Measurements from ENCODE around the gene FKBP11. TPM values are rescaled to one million over a fixed set of nuclear protein-coding genes. Genes with fewer than 3 reads are reported as not detected.
A peak's percentile ranks its signal among the peaks of the same experiment; 100 is the strongest.
"Not testable (repeated sequence)": the region's sequence is repeated elsewhere in the genome, so short reads cannot be mapped to it uniquely, and the experiment has no call there.

FKBP11 gene
- total and polyA plus RNA-seq, 4 donors: 14.3 to 51.3 (median 38.5) TPM

- ATAC-seq (ENCODE audit: low FRiP score) (no peak), DNase-seq (peak in 1 of 2 donors; percentile 69)
- Histone ChIP-seq H3K9me3 (ENCODE audit: control insufficient read depth, low read length) (no peaks in the 10 kb centered on the region), H3K36me3 (ENCODE audit: control insufficient read depth in 1 of 2, insufficient read depth in 2 of 2, low read length in 1 of 2) (no peaks in the 10 kb centered on the region), H3K4me3 (ENCODE audit: low read length in 2 of 2) (no peak overlapping the region), H3K27ac (ENCODE audit: low read depth in 1 of 2, low read length in 2 of 2) (no peak overlapping the region), H3K4me1 (ENCODE audit: control insufficient read depth in 1 of 2, insufficient read depth in 2 of 2, low read length in 2 of 2) (no peaks in the 10 kb centered on the region), H3K27me3 (ENCODE audit: control insufficient read depth in 1 of 2, insufficient read depth in 2 of 2, low read length in 1 of 2) (no peaks in the 10 kb centered on the region)
- 1 to 3% methylated on average over 10 of the region's 10 CpGs for WGBS, 2 donors
- intact Hi-C loops (cut with DNase I): no loop called here
Observed at GRCh38 chr12:48882315-48882687, 43.0 kb downstream of the FKBP11 start.

DNA sequence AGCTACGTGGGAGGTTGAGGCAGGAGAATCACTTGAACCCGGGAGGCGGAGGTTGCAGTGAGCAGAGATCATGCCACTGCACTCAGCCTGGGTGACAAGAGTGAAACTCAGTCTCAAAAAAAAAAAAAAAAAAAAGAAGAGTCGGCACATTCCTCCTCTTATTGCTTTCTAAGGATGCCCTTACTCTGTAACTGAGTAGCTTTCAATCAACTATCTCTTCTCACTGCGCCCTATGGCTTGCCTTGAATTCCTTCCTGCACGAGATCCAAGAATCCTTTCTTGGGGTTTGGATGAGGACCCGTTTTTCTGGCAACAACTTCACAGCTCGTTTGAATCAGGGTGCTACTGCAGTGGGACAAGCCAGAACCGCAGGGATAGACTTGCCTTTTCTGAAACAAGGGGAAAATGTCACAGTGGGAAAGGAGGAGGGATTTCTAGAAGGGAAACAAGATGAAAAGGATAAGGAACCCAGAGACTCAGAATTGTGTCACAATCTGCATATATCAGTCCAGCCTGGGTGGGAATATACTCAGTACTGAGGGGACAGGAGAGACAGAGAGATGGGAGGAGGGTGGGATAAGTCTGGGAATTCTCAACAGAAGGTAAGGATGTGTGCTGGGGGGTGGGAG, 43.5 kb downstream of the FKBP11 start:
- intact Hi-C loops (cut with DNase I): no loop called here
- ATAC-seq (ENCODE audit: low FRiP score): no peak
- DNase-seq: no peak
- 32 to 33% methylated on average over 9 of the region's 9 CpGs for WGBS, 2 donors
- Histone ChIP-seq H3K4me1 (ENCODE audit: control insufficient read depth in 1 of 2, insufficient read depth in 2 of 2, low read length in 2 of 2) (no peaks in the 10 kb centered on the region), H3K36me3 (ENCODE audit: control insufficient read depth in 1 of 2, insufficient read depth in 2 of 2, low read length in 1 of 2) (no peaks in the 10 kb centered on the region), H3K27ac (ENCODE audit: low read depth in 1 of 2, low read length in 2 of 2) (no peak overlapping the region), H3K4me3 (ENCODE audit: low read length in 2 of 2) (no peak overlapping the region), H3K27me3 (ENCODE audit: control insufficient read depth in 1 of 2, insufficient read depth in 2 of 2, low read length in 1 of 2) (no peaks in the 10 kb centered on the region), H3K9me3 (ENCODE audit: control insufficient read depth, low read length) (no peaks in the 10 kb centered on the region)

GRCh38 chr12:48880647-48881046, 44.6 kb downstream of the FKBP11 start:
- no peak overlapping the region for H3K4me3 ChIP-seq (ENCODE audit: low read length in 2 of 2)
- DNase-seq (no peak), ATAC-seq (ENCODE audit: low FRiP score) (no peak)
- no peaks in the 10 kb centered on the region for H3K4me1 ChIP-seq (ENCODE audit: control insufficient read depth in 1 of 2, insufficient read depth in 2 of 2, low read length in 2 of 2)
- intact Hi-C loops (cut with DNase I): no loop called here
- WGBS, 2 donors: 83 to 88% methylated on average over 9 of the region's 9 CpGs
- no peak overlapping the region for H3K27ac ChIP-seq (ENCODE audit: low read depth in 1 of 2, low read length in 2 of 2)
- no peaks in the 10 kb centered on the region for H3K9me3 ChIP-seq (ENCODE audit: control insufficient read depth, low read length)
- H3K27me3 ChIP-seq (ENCODE audit: control insufficient read depth in 1 of 2, insufficient read depth in 2 of 2, low read length in 1 of 2): no peaks in the 10 kb centered on the region
- H3K36me3 ChIP-seq (ENCODE audit: control insufficient read depth in 1 of 2, insufficient read depth in 2 of 2, low read length in 1 of 2): no peaks in the 10 kb centered on the region

GRCh38 chr12:48878548-48878947, 46.7 kb downstream of the FKBP11 start:
- Histone ChIP-seq H3K9me3 (ENCODE audit: control insufficient read depth, low read length) (no peaks in the 10 kb centered on the region), H3K4me1 (ENCODE audit: control insufficient read depth in 1 of 2, insufficient read depth in 2 of 2, low read length in 2 of 2) (no peaks in the 10 kb centered on the region), H3K27me3 (ENCODE audit: control insufficient read depth in 1 of 2, insufficient read depth in 2 of 2, low read length in 1 of 2) (no peaks in the 10 kb centered on the region), H3K36me3 (ENCODE audit: control insufficient read depth in 1 of 2, insufficient read depth in 2 of 2, low read length in 1 of 2) (no peaks in the 10 kb centered on the region), H3K4me3 (ENCODE audit: low read length in 2 of 2) (no peak overlapping the region), H3K27ac (ENCODE audit: low read depth in 1 of 2, low read length in 2 of 2) (no peak overlapping the region)
- ATAC-seq (ENCODE audit: low FRiP score): no peak
- WGBS, 2 donors: 46 to 65% methylated on average over 2 of the region's 2 CpGs
- intact Hi-C loops (cut with DNase I): no loop called here
- no peak for DNase-seq

GRCh38 chr12:48875944-48876515, 49.3 kb downstream of the FKBP11 start:
- DNase-seq (no peak), ATAC-seq (ENCODE audit: low FRiP score) (no peak)
- 49 to 81% methylated on average over 4 of the region's 4 CpGs for WGBS, 2 donors
- Histone ChIP-seq H3K36me3 (ENCODE audit: control insufficient read depth in 1 of 2, insufficient read depth in 2 of 2, low read length in 1 of 2) (no peaks in the 10 kb centered on the region), H3K27ac (ENCODE audit: low read depth in 1 of 2, low read length in 2 of 2) (no peak overlapping the region), H3K9me3 (ENCODE audit: control insufficient read depth, low read length) (no peaks in the 10 kb centered on the region), H3K4me3 (ENCODE audit: low read length in 2 of 2) (no peak overlapping the region), H3K4me1 (ENCODE audit: control insufficient read depth in 1 of 2, insufficient read depth in 2 of 2, low read length in 2 of 2) (no peaks in the 10 kb centered on the region), H3K27me3 (ENCODE audit: control insufficient read depth in 1 of 2, insufficient read depth in 2 of 2, low read length in 1 of 2) (no peaks in the 10 kb centered on the region)
- intact Hi-C loops (cut with DNase I): no loop called here

DNA sequence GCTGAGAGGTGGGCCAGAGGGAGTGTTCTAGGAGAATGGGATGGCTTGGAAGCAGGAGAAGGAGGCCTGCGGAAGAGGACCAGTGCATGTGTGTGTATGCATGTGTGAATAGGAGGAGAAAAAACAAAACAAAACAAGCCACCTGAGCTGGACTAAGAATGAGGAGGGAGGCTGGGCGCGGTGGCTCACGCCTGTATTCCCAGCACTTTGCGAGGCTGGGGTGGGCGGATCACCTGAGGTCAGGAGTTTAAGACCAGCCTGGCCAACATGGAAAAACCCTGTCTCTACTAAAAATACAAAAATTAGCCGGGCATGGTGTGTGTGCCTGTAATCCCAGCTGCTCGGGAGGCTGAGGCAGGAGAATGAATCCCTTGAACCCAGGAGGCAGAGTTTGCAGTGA, 51.8 kb downstream of the FKBP11 start:
- H3K27ac ChIP-seq (ENCODE audit: low read depth in 1 of 2, low read length in 2 of 2); ATAC-seq (ENCODE audit: low FRiP score); intact Hi-C loops (cut with DNase I); H3K36me3 ChIP-seq (ENCODE audit: control insufficient read depth in 1 of 2, insufficient read depth in 2 of 2, low read length in 1 of 2); H3K4me1 ChIP-seq (ENCODE audit: control insufficient read depth in 1 of 2, insufficient read depth in 2 of 2, low read length in 2 of 2); DNase-seq; H3K9me3 ChIP-seq (ENCODE audit: control insufficient read depth, low read length); H3K27me3 ChIP-seq (ENCODE audit: control insufficient read depth in 1 of 2, insufficient read depth in 2 of 2, low read length in 1 of 2); H3K4me3 ChIP-seq (ENCODE audit: low read length in 2 of 2): not testable (repeated sequence)
- 89 to 93% methylated on average over 8 of the region's 8 CpGs for WGBS, 2 donors

- ATAC-seq (ENCODE audit: low FRiP score) (no peak), DNase-seq (no peak)
- intact Hi-C loops (cut with DNase I): no loop called here
- H3K9me3 ChIP-seq (ENCODE audit: control insufficient read depth, low read length): no peaks in the 10 kb centered on the region
- H3K27ac ChIP-seq (ENCODE audit: low read depth in 1 of 2, low read length in 2 of 2): no peak overlapping the region
- H3K4me3 ChIP-seq (ENCODE audit: low read length in 2 of 2): no peak overlapping the region
- H3K36me3 ChIP-seq (ENCODE audit: control insufficient read depth in 1 of 2, insufficient read depth in 2 of 2, low read length in 1 of 2): no peaks in the 10 kb centered on the region
- no peaks in the 10 kb centered on the region for H3K4me1 ChIP-seq (ENCODE audit: control insufficient read depth in 1 of 2, insufficient read depth in 2 of 2, low read length in 2 of 2)
- 70 to 81% methylated on average over 4 of the region's 4 CpGs for WGBS, 2 donors
- no peaks in the 10 kb centered on the region for H3K27me3 ChIP-seq (ENCODE audit: control insufficient read depth in 1 of 2, insufficient read depth in 2 of 2, low read length in 1 of 2)
Observed at GRCh38 chr12:48873096-48873495, 52.2 kb downstream of the FKBP11 start.

Other genes starting within 250 kb of the FKBP11 start
- 10 to 100 TPM; 23.4 to 25.6 TPM for gene KANSL2, start 243.3 kb downstream of the FKBP11 start, total RNA-seq
- 10 to 100 TPM; 18.7 to 31.0 TPM for gene KANSL2, start 243.3 kb downstream of the FKBP11 start, polyA plus RNA-seq
- 10 to 100 TPM; 36.7 to 42.0 TPM for gene CCNT1, start 208.8 kb downstream of the FKBP11 start, total RNA-seq
- 1 to 10 TPM; 3.9 to 7.4 TPM for gene CCNT1, start 208.8 kb downstream of the FKBP11 start, polyA plus RNA-seq
- 10 to 100 TPM; 85.1 to 89.7 TPM for gene ADCY6, start 136.4 kb downstream of the FKBP11 start, total RNA-seq
- gene ADCY6, start 136.4 kb downstream of the FKBP11 start, polyA plus RNA-seq: 10 to 100 TPM; 12.9 to 67.5 TPM
- gene CACNB3, start 107.0 kb downstream of the FKBP11 start, total RNA-seq: 10 to 100 TPM; 20.5 to 30.8 TPM
- gene CACNB3, start 107.0 kb downstream of the FKBP11 start, polyA plus RNA-seq: 10 to 100 TPM in 1 of 2 donors, 1 to 10 TPM in 1; 7.3 to 39.3 TPM
- gene DDX23, start 73.3 kb downstream of the FKBP11 start, total RNA-seq: 10 to 100 TPM; 52.2 to 77.2 TPM
- gene DDX23, start 73.3 kb downstream of the FKBP11 start, polyA plus RNA-seq: 10 to 100 TPM; 25.9 to 48.1 TPM
- gene RND1, start 59.6 kb downstream of the FKBP11 start, total RNA-seq: 1 to 10 TPM; 3.7 TPM
- under 1 TPM; 0.56 to 0.88 TPM for gene RND1, start 59.6 kb downstream of the FKBP11 start, polyA plus RNA-seq
- 100 to 1,000 TPM; 153 to 155 TPM for gene ARF3, start 32.0 kb upstream of the FKBP11 start, total RNA-seq
- 10 to 100 TPM; 65.3 to 65.5 TPM for gene ARF3, start 32.0 kb upstream of the FKBP11 start, polyA plus RNA-seq
- gene WNT10B, start 46.2 kb upstream of the FKBP11 start, total RNA-seq: 1 to 10 TPM in 1 of 2 donors, under 1 TPM in 1; 0.55 to 4.9 TPM
- not detected for gene WNT10B, start 46.2 kb upstream of the FKBP11 start, polyA plus RNA-seq
- not detected for gene WNT1, start 52.8 kb upstream of the FKBP11 start, total RNA-seq
- not detected for gene WNT1, start 52.8 kb upstream of the FKBP11 start, polyA plus RNA-seq
- gene DDN, start 73.9 kb upstream of the FKBP11 start, total RNA-seq: under 1 TPM in 1 of 2 donors, not detected in 1; 0.10 TPM
- under 1 TPM in 1 of 2 donors, not detected in 1; 0.50 TPM for gene DDN, start 73.9 kb upstream of the FKBP11 start, polyA plus RNA-seq
- 10 to 100 TPM; 44.8 to 50.6 TPM for gene PRKAG1, start 93.3 kb upstream of the FKBP11 start, total RNA-seq
- gene PRKAG1, start 93.3 kb upstream of the FKBP11 start, polyA plus RNA-seq: 10 to 100 TPM; 48.0 to 57.1 TPM
- gene KMT2D, start 135.3 kb upstream of the FKBP11 start, total RNA-seq: 10 to 100 TPM; 88.6 to 97.4 TPM
- gene KMT2D, start 135.3 kb upstream of the FKBP11 start, polyA plus RNA-seq: 10 to 100 TPM; 11.5 to 14.4 TPM
- 1 to 10 TPM in 1 of 2 donors, under 1 TPM in 1; 0.55 to 1.1 TPM for gene RHEBL1, start 144.5 kb upstream of the FKBP11 start, total RNA-seq
- 1 to 10 TPM; 1.3 to 2.4 TPM for gene RHEBL1, start 144.5 kb upstream of the FKBP11 start, polyA plus RNA-seq
- 1 to 10 TPM; 1.3 to 3.6 TPM for gene DHH, start 169.3 kb upstream of the FKBP11 start, total RNA-seq
- under 1 TPM in 1 of 2 donors, not detected in 1; 0.33 TPM for gene DHH, start 169.3 kb upstream of the FKBP11 start, polyA plus RNA-seq
- 100 to 1,000 TPM in 1 of 2 donors, 10 to 100 TPM in 1; 69.2 to 104 TPM for gene LMBR1L, start 185.4 kb upstream of the FKBP11 start, total RNA-seq
- gene LMBR1L, start 185.4 kb upstream of the FKBP11 start, polyA plus RNA-seq: 100 to 1,000 TPM in 1 of 2 donors, 1 to 10 TPM in 1; 5.6 to 160 TPM
- gene TUBA1B, start 205.9 kb upstream of the FKBP11 start, total RNA-seq: 100 to 1,000 TPM; 403 to 813 TPM
- 100 to 1,000 TPM; 619 to 672 TPM for gene TUBA1B, start 205.9 kb upstream of the FKBP11 start, polyA plus RNA-seq